Activated CD8-positive, alpha-beta memory T cell treated with anti-CD3 and anti-CD28 coated beads, Interleukin-2, amount 50 U/mL, for 4 hours (primary cell): Measurements from ENCODE around the gene CNOT3.
"Not testable (repeated sequence)": the region's sequence is repeated elsewhere in the genome, so short reads cannot be mapped to it uniquely, and the experiment has no call there.

ENCODE experiments used
- DNase-seq: peaks from one replicate; pipeline ENCODE4 v3.0.0-alpha.2; 2020

Gene CNOT3

GRCh38 chr19:54173359-54173699, 35.8 kb downstream of the CNOT3 start:
- DNase-seq, result no peak

- DNase-seq, result no peak
Observed at GRCh38 chr19:54173951-54174834, 36.6 kb downstream of the CNOT3 start.

- peak; percentile 39 for DNase-seq
Observed at GRCh38 chr19:54178581-54179261, 41.2 kb downstream of the CNOT3 start.

GRCh38 chr19:54179262-54179852, 41.8 kb downstream of the CNOT3 start:
- no peak for DNase-seq

- no peak for DNase-seq
Observed at GRCh38 chr19:54179921-54180461, 42.4 kb downstream of the CNOT3 start.

GRCh38 chr19:54180691-54181091, 43.1 kb downstream of the CNOT3 start:
- no peak for DNase-seq

GRCh38 chr19:54181894-54182293, 44.3 kb downstream of the CNOT3 start:
- not testable (repeated sequence) for DNase-seq

- no peak for DNase-seq
Observed at GRCh38 chr19:54183431-54183830, 45.9 kb downstream of the CNOT3 start.

- no peak for DNase-seq
Observed at GRCh38 chr19:54186351-54186750, 48.8 kb downstream of the CNOT3 start.

- DNase-seq, result no peak
Observed at GRCh38 chr19:54186934-54187381, 49.4 kb downstream of the CNOT3 start.

- DNase-seq, result peak; percentile 57
Observed at GRCh38 chr19:54188215-54188871, 50.8 kb downstream of the CNOT3 start.

- no peak for DNase-seq
Observed at GRCh38 chr19:54189145-54189734, 51.7 kb downstream of the CNOT3 start, which contains the start of gene MBOAT7. MBOAT7 (minus strand) TSS chr19:54189580; CDS start chr19:54188508, 1,072 bp downstream.

GRCh38 chr19:54189735-54190502, 52.4 kb downstream of the CNOT3 start:
- peak; percentile 100 for DNase-seq

GRCh38 chr19:54190503-54191010, 53.0 kb downstream of the CNOT3 start:
- DNase-seq, result peak; percentile 100

GRCh38 chr19:54191011-54191810, 53.6 kb downstream of the CNOT3 start, which contains the start of gene TSEN34:
TSEN34 (plus strand) TSS chr19:54191308; CDS start chr19:54191365, 57 bp downstream.
- peak; percentile 86 for DNase-seq

- no peak for DNase-seq
Observed at GRCh38 chr19:54191811-54192453, 54.4 kb downstream of the CNOT3 start.

- no peak for DNase-seq
Observed at GRCh38 chr19:54193011-54193410, 55.4 kb downstream of the CNOT3 start.

GRCh38 chr19:54194463-54194862, 56.9 kb downstream of the CNOT3 start:
- not testable (repeated sequence) for DNase-seq

- DNase-seq, result no peak
Observed at GRCh38 chr19:54196536-54196935, 59.0 kb downstream of the CNOT3 start.

GRCh38 chr19:54197121-54197520, 59.6 kb downstream of the CNOT3 start:
- DNase-seq, result no peak
